A172 (cell line): ENCODE measurements around the gene MPND. TPM values are rescaled to one million over a fixed set of nuclear protein-coding genes. Genes with fewer than 3 reads are reported as not detected.
"Not testable (repeated sequence)": the region's sequence is repeated elsewhere in the genome, so short reads cannot be mapped to it uniquely, and the experiment has no call there.

ENCODE experiments used
- DNase-seq: peaks from one replicate; pipeline ENCODE4 v3.0.0-alpha.2; 2015; ENCODE audit warnings: low spot score
- total RNA-seq: library from RNA; depleted of rRNA; stranded (reverse); fragments of >200 nt; shearing (Covaris generic); gene quantifications from 2 replicates; pipeline ENCODE4 v1.2.3, GENCODE V29; 2014

The MPND gene
- total RNA-seq, 1 experiment from 2014 or later: 6.4 TPM

- DNase-seq: not testable (repeated sequence)
These were observed 5.9 kb downstream of the MPND start for GRCh38 chr19:4349225-4349624.

- no peak for DNase-seq
These were observed 6.7 kb downstream of the MPND start for GRCh38 chr19:4350111-4350510.

- no peak for DNase-seq
These were observed 7.4 kb downstream of the MPND start for GRCh38 chr19:4350726-4351125.

- peak; percentile 55 for DNase-seq
These were observed 9.3 kb downstream of the MPND start for GRCh38 chr19:4352701-4353121.

- DNase-seq: no peak
These were observed 10.9 kb downstream of the MPND start for GRCh38 chr19:4354282-4354681.

GRCh38 chr19:4354897-4355296 lies 11.5 kb downstream of the MPND start:
- DNase-seq: no peak

GRCh38 chr19:4357095-4357797 lies 13.9 kb downstream of the MPND start:
- no peak for DNase-seq

GRCh38 chr19:4357921-4358326 lies 14.6 kb downstream of the MPND start:
- no peak for DNase-seq

- no peak for DNase-seq
These were observed 15.6 kb downstream of the MPND start for GRCh38 chr19:4358709-4359626.

- no peak for DNase-seq
These were observed 16.3 kb downstream of the MPND start for GRCh38 chr19:4359627-4360000.

- no peak for DNase-seq
These were observed 16.8 kb downstream of the MPND start for GRCh38 chr19:4360081-4360569.

GRCh38 chr19:4360641-4361151 lies 17.3 kb downstream of the MPND start:
- DNase-seq: no peak

GRCh38 chr19:4361152-4362046 lies 18.0 kb downstream of the MPND start:
- peak; percentile 96 for DNase-seq

GRCh38 chr19:4362101-4362828 lies 18.9 kb downstream of the MPND start:
- DNase-seq: no peak

- peak; percentile 52 for DNase-seq
These were observed 19.6 kb downstream of the MPND start for GRCh38 chr19:4362831-4363545.

- no peak for DNase-seq
These were observed 20.4 kb downstream of the MPND start for GRCh38 chr19:4363571-4364304.

GRCh38 chr19:4365341-4365740 lies 22.0 kb downstream of the MPND start:
- no peak for DNase-seq

- no peak for DNase-seq
These were observed 22.7 kb downstream of the MPND start for GRCh38 chr19:4365791-4366665.
